CD4-positive, alpha-beta T cell treated with Interferon gamma for 1 hour (primary cell): ENCODE measurements around the gene PTPRR.

Experiments
- DNase-seq: peaks from one replicate; pipeline ENCODE4 v3.0.0-alpha.2; 2020

The PTPRR gene

DNA sequence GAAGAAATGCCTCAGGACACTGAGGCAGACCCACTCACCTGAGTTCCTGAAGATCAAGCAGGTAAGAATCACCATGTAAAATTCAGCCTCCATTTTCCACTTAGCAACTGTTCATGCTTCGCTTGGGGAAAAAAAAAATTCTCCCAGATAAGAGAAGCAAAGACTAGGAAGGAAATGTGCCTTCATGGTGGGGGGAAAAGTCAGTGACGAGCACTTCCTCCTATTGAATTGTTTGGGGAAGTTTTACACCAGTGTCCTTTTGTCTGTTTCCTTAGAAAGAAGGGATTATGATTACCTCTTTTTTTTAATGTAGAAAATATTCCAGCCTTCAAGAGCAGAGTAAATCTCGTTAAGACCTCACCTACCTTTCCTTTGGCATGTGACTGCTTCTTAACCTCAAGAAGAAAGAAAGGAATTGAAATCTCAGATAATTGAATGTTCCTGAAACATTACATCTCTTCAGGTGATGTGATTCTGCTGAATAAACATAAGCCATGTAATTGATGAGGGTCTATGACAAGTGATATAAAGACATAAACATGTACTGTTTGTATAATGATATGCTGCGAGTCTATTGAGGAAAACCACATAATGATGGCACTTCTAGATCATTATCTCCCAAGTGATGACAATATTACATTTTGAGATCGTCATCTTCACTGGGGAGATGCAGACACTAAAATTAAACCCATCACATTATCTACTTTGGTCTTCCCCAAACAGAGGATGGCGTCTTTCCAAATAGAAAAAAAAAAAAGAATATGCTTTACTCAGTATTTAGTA lies 283.0 kb downstream of the PTPRR start, which contains the start of gene PTPRB:
TSS of gene PTPRB (minus strand) at position 127 of the 783 bp plus-strand sequence. CDS start at position 93, 34 bp downstream.
- no peak for DNase-seq

DNA sequence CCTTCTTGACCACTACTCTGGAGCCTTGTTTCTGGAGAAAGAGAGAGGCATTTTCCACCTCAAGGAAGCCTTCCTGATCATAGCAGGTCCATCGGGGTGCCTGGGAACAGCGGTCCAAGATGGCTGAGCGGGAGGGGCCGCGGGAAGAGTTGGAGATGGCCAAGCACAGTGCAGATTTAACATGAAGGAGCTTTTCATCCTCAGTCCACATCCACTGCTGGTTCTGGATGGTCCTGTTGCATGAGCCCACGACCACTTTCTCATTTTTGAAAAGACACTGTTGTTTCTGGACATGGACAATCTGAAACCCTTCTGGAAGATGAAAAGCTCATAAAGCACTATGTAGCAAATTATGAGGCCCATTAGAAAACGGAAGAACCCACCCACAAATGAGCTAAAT lies 284.8 kb downstream of the PTPRR start:
- no peak for DNase-seq

- DNase-seq, result no peak
Observed at GRCh38 chr12:70628701-70629480, 291.6 kb downstream of the PTPRR start.

DNA sequence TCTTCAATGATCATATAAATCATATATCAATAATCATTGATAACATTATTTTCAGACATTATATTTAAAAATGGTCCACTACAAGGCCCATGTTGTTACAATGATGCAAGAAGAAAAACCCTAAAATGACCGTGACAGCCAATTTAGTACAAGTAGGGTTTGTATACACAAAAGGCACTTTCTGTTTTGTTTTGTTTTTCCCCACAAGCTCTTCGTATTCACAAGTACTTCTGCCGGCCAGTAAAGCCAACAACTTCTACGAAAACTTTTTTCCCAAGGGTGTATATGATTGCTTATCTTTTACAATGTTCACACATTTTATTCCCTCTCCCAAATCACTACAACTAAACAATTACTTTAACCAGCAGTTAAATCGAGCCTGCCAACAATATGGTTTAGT lies 292.9 kb downstream of the PTPRR start:
- DNase-seq, result no peak

DNA sequence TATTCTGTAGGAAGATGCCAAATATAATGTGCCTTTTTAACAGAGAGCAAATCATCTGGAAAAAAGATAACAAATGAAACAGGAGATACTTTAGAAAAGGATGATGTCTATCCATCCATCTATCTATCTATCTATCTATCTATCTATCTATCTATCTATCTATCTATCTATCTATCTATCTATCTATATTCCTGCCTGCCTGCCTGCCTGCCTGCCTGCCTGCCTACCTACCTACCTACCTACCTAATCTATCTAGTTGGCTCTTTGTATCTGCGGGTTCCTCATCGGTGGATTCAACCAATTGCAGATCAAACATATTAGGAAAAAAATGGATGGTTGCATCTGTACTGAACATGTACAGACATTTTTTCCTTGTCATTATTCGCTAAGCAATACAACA lies 294.4 kb downstream of the PTPRR start:
- DNase-seq, result no peak

DNA sequence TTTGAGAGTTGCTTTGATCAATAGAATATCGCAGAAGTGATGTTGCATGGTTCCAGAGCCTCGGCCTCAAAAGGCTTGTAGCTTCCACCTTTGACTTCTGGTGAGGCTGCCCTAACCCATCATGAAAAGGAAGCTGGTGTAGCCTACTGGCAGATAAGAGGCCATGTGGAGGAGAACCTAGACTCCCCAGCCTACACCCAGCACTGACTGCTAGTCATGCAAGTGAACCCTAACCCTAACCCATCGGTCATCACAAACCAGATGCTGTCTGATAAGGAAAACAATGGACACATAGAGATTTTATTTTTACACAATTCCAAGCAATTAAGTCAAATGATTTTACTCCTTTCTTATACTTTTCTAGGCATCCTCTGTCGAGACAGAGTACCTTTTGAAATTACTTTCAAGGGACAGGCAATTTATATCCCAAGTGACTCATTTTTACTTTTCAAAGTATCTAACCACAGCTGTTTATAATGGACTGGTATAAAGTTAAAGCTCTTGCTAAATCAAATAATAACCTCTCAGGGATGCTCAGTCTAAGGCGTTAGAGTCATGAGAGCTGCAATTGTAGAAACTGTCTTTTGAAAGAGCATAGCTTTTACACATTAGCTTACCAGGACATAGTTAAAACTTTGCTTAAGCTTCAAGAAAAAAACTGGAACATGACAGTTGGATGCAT lies 300.9 kb downstream of the PTPRR start:
- no peak for DNase-seq

DNA sequence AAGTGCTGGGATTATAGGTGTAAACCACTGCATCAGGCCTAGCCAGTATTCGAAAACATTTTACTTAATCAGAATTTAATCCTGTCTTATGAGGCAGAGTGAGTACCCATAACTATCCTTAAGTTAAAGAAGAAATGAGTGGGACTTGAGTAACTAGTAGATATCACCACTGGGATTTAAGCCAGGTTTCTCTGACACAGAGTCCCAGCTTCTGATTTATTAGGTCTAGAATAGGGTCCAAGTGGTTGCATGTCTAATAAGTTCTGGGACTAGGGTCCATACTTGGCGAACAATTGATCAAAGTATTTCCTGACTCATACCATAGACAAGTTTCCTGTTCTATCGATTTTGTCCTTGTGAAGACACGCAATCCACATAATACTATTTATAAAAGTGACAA lies 302.2 kb downstream of the PTPRR start:
- DNase-seq, result no peak

DNA sequence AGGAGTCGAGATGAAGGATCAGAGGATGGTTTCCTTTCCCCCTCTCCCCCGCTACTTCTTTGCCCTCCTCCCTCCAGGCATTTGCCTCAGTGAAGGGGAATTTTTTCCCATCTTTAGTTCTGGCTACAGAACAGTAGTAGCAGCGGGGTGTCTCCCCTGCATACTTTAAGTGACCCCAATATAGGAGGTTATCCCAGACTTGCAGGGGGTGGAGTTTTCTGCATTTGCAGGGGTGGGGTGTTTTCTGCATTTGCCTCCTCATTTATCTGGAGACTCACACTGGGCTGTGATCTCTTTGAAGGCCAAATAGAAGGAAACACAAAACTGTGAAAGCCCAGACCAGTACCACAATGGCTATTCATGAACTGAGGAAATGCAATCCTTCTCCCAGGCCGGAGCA lies 303.1 kb downstream of the PTPRR start:
- DNase-seq, result no peak

GRCh38 chr12:70615174-70615866 lies 305.2 kb downstream of the PTPRR start:
- no peak for DNase-seq

DNA sequence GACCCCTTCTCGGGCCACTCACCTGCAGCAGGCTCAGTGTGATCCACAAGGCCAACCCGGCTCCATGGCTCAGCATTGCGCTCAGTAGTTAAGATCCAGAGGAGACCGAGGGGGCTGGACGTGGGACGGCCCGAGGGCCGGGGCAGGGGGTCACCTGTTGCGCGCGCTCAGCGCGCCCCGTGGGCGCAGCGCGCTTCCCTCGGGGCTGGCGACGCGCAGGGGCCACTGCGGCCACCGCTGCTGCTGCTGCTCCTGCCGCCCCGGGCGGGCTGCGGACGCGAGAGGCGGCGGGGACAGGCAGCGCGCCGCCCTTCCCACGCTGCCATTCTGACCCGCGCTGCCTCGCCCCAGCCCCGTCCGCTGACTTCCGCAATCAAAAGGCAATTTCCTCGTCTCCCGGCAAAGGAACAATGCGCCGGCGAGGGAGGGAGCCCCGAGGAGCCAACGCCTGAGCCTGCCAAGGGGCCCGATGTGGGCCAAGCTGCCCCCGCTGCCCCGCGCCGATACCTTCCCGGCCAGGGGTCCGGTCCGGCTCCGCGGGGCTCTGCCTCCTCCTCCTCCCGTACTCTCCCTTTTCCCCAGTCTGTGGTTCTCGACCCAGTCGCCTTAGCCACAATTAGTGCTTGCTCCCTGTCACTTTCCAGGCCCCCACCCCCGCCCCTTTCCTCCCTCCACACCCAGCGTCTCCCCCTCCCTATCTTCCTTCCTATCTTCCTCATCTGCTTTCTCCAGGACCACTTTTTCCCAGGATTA lies 310.6 kb downstream of the PTPRR start:
- DNase-seq, result no peak

GRCh38 chr12:70609203-70609602 lies 311.3 kb downstream of the PTPRR start:
- no peak for DNase-seq

- DNase-seq, result no peak
Observed at GRCh38 chr12:70608184-70608583, 312.4 kb downstream of the PTPRR start.

DNA sequence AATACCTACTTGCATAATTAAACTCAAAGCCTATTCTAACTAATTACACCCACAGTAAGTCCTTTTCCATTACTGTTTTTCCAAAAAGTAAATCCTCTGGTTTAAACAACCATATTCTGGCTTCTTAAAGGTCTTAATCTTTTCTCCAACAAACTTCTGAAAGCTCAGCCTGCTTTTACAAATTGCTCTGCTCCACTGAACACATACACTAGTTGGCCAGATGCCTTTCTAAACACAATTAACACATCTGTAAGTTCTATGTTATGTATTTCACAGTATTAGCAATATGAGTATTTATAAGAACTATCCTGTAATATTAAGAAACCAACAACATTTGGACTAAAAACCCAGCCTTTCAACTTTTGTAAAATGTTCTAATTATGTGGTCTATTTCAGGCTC lies 313.4 kb downstream of the PTPRR start:
- no peak for DNase-seq

DNA sequence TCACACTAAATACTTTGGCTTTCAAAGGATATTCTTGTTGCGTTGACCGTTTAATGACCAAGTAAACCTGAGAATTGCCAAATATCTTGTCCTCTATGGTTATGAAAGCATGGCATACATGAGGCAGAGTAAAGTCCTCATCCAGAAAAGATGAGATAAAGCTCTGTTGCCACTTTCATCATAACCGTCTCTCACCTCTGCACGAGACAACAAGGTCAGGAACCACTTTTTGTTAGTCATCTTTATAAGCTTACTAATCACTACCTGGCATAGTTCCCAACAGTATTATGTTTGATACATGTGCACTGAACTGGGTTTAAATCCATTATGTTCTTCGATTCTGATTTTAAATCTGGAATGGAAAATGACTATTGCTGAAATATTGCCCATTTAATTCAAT lies 314.6 kb downstream of the PTPRR start:
- no peak for DNase-seq

GRCh38 chr12:70604662-70605061 lies 315.9 kb downstream of the PTPRR start:
- DNase-seq, result no peak

DNA sequence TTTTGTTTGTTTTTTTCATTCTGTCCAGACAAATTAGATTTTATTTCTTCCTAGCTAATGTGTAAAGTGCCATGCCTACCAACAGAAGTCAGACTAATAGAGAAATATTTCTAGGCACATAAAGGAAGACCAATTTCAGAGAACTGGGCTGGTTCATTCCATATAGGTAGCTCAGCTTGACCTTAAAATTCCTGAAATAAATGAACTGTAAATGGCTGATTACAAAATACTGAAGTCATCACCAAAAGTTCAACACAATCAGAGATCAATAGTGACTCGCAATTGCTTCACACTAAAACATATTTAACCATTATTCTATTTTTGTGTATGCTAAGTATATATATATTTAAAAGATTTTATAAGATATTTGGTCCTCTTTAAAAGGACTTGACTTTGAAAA lies 317.5 kb downstream of the PTPRR start:
- DNase-seq, result no peak

GRCh38 chr12:70598467-70599193 lies 321.9 kb downstream of the PTPRR start:
- DNase-seq, result no peak

DNA sequence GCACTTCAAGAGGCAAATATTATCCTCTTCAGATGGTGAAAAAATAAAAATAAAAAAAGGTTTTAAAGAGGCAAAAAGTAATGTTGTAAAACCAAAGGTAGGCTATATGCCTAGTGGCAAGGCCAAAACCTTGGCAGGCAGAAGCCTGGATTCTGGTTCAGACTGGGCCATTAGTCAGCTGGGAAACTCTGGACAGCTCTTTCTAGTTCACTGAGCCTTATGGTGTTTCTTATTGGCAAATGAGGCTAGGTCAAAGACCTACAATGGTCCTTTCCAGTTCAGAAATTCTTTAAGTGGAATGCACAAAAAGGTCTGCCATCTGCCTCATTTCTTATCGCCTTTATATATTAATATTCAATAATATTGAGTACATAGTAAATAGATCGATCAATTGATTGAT lies 327.9 kb downstream of the PTPRR start:
- no peak for DNase-seq

- no peak for DNase-seq
Observed at GRCh38 chr12:70590549-70591226, 329.9 kb downstream of the PTPRR start.

DNA sequence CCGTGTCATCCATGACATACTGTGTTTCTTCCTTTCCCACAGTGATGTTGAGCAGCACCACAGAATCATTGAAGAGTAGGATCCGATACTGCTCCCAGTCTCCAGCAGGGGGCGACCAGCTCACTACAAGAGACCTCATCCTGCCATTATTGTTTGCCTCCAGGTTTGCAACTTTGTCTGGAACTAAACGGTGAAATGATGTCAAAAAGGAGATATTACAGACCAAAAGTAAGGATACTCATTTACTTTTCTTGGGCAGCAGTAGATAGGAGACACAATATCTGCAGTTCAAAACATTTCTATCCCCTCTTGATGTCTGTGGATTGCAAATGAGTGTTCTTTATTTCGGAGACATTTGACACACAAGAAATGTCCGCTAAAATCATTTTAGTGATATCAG lies 330.5 kb downstream of the PTPRR start:
- DNase-seq, result peak; percentile 20
